Stimulated activated naive CD8-positive, alpha-beta T cell treated with anti-CD3 and anti-CD28 coated beads, Interleukin-15, amount 100 ng/mL, for 72 hours (primary cell): ENCODE data around the gene TARM1.
"Not testable (repeated sequence)": the region's sequence is repeated elsewhere in the genome, so short reads cannot be mapped to it uniquely, and the experiment has no call there.

Experiments
- ATAC-seq: fragments of 150-1000 bp; cut with Tn5 transposase; 2 replicates; pipeline ENCODE4 v1.10.0; 2021; ENCODE audit warnings: mild to moderate bottlenecking, moderate library complexity
- DNase-seq, 2 donors: peaks; one replicate each; pipeline ENCODE4 v3.0.0; 2021 to 2022
- H3K27ac Mint-ChIP-seq, 2 donors: one replicate each; pipeline ENCODE4 v1.8.0; 2022; ENCODE audit warnings: mild to moderate bottlenecking in 2 of 2, mixed read lengths in 2 of 2, moderate library complexity in 2 of 2
- H3K27me3 Mint-ChIP-seq: one replicate; pipeline ENCODE4 v1.8.0; 2022; ENCODE audit warnings: mixed read lengths
- H3K4me1 Mint-ChIP-seq: one replicate; pipeline ENCODE4 v1.8.0; 2022; ENCODE audit warnings: mild to moderate bottlenecking, mixed read lengths
- H3K4me3 Mint-ChIP-seq, 2 donors: one replicate each; pipeline ENCODE4 v1.8.0; 2022; ENCODE audit warnings: mild to moderate bottlenecking in 2 of 2, mixed read lengths in 2 of 2, moderate library complexity in 1 of 2
- H3K9me3 Mint-ChIP-seq, 2 donors: one replicate each; pipeline ENCODE4 v1.8.0; 2022; ENCODE audit warnings: mixed read lengths in 2 of 2

TARM1 gene

DNA sequence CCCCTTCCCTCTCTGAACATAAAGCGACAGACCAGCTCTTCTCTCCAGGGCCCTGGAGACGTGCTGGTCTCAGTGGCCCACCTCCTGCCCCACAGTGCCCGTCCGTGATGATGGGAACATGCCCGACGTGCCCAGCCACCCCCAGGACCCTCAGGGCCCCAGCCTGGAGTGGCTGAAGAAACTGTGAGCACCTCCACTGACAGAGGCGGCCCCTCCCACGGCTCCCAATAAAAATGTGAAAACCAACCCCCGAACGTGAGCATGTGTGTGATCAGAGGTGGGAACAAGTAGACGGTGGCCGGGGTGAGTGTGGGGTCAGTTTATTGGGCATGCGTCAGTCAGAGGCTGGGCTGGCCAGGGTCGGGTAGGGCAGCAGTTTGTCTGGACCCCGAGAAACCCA, 25.6 kb upstream of the TARM1 start:
- Mint-ChIP-seq H3K4me3 (no peak overlapping the region), H3K4me1 (peaks cover 43% of the 10 kb centered on the region), H3K9me3 (no peaks in the 10 kb centered on the region), H3K27ac (no peak overlapping the region), H3K27me3 (no peaks in the 10 kb centered on the region)
- DNase-seq (no peak), ATAC-seq (no peak)

DNA sequence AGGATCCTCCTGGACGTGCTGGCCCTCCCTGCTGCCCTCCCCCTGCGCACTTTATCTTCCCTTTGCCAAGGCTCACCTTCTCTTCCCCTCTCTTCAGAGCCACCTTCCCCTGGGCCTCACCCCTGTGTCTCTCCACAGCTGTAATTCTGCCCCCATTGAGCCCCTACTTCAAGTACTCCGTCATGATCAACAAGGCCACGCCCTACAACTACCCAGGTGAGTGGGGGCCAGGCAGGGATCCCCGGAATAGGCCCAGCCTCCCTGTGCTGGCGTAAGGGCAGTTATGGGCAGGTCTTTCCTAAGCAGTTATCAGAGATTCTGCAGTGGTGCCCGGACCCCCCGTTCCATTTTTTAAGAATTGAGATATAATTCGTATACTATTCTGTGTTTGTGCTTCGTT, 24.6 kb upstream of the TARM1 start:
- H3K9me3 Mint-ChIP-seq = no peaks in the 10 kb centered on the region
- DNase-seq (no peak), ATAC-seq (no peak)
- H3K27ac Mint-ChIP-seq = peak overlapping the region in 1 of 2 donors; percentile 45
- no peaks in the 10 kb centered on the region for H3K27me3 Mint-ChIP-seq
- peaks cover 43% of the 10 kb centered on the region for H3K4me1 Mint-ChIP-seq
- peak overlapping the region in 1 of 2 donors; percentile 25 for H3K4me3 Mint-ChIP-seq

DNA sequence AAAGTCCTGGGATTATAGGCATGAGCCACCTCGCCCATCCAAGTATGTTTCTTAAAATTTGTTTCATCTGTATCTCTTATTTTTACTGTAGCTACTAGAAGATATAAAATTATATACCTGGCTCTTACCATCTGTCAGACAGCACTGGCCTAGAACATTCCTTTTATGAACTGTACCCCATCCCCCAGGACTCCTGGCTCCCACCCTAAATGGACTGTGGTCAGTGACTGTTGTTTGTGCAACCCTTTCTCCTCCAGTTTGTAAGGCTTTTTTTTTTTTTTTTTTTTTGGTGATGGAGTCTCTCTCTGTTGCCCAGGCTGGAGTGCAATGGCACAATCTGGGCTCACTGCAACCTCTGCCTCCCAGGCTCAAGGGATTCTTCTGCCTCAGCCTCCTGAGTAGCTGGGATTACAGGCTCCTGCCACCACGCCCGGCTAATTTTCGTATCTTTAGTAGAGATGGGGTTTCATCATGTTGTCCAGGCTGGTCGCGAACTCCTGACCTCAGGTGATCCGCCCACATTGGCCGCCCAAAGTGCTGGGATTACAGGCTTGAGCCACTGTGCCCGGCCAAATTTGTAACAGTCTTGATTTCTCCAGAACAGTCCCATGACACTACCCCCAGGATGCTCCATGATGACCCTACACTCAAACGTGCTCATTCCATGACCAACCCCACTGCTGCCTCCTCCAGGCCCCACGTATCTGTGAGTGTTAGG, 24.0 kb upstream of the TARM1 start:
- H3K4me3 Mint-ChIP-seq = peak overlapping the region in 1 of 2 donors; percentile 25
- no peak for ATAC-seq
- H3K27me3 Mint-ChIP-seq = no peaks in the 10 kb centered on the region
- no peaks in the 10 kb centered on the region for H3K9me3 Mint-ChIP-seq
- peaks cover 41% of the 10 kb centered on the region for H3K4me1 Mint-ChIP-seq
- peak overlapping the region in 1 of 2 donors; percentile 77 for H3K27ac Mint-ChIP-seq
- no peak for DNase-seq

DNA sequence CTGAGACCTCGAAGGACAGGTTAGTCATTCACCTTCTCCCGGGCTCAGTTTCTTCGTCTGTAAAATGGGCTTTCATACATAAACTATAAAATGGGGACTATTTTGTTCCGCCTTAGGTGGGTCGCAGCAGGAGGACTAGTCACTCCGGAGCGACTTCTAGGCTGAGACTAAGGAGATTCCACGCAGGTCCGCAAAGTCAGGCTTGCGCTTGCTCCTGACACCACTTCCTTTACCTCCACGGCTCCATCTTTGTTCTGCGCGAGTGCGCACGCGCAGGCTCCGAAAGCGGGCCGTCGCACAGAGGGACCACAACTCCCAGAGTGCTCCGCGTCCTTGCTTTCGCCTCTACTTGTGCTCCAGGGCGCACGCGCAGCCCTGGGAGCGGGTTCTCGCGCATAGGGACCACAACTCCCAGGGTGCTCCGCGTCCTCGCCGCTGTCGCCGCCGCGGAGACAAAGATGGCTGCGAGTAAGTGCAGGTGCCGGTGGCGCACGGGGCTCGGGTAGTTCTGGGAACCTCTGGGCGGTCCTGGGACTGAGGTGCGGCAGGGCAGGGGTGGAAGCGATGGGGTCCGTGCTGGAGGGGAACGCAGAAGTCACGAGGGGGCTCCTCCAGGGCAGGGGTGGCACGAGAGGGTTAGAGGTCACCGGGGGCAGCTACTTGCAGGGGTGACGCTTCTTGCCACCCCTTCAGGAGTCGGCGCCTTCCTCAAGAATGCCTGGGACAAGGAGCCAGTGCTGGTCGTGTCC, 21.4 kb upstream of the TARM1 start, which contains the start of gene NDUFA3:
Gene NDUFA3 (plus strand): TSS at position 435 of the 749 bp plus-strand sequence. CDS start 24 bp downstream, at position 459.
- peak within 1 kb of the TSS; percentile 93 to 98 for H3K27ac Mint-ChIP-seq
- peak; percentile 97 to 98 for DNase-seq
- H3K4me1 Mint-ChIP-seq = peaks cover 38% of the 10 kb centered on the region
- H3K4me3 Mint-ChIP-seq = peak within 1 kb of the TSS; percentile 97 to 100
- ATAC-seq = peak; percentile 99
- no peaks in the 10 kb centered on the region for H3K9me3 Mint-ChIP-seq
- no peaks in the 10 kb centered on the region for H3K27me3 Mint-ChIP-seq

DNA sequence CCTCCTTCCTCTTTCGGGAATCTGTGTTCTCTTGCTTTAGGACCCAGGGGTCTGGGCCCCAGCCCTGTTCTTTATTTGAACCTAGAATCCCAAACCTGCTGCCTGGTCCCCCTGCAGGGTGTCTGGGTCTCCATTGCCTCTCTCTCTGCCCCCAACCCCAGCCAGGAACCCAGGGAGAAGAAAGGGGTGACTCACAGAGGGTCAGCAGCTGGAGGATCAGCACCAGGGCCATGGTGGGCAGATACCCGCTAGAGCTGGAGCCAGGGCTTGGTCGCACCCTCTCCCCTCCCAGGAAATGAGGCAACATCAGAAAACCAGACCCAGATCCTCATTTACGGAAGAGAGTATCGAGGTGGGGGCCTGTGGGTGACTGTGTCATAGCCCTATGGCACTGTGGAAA, 19.4 kb upstream of the TARM1 start, which contains the start of gene OSCAR:
Gene OSCAR (minus strand): TSS at position 243 of the 400 bp plus-strand sequence. CDS start 11 bp downstream, at position 232.
- Mint-ChIP-seq H3K4me3 (peak within 1 kb of the TSS; percentile 61 to 62), H3K27me3 (peaks cover 15% of the 10 kb centered on the region), H3K4me1 (peaks cover 42% of the 10 kb centered on the region), H3K27ac (peak within 1 kb of the TSS in 1 of 2 donors; percentile 76), H3K9me3 (no peaks in the 10 kb centered on the region)
- DNase-seq = no peak
- no peak for ATAC-seq

DNA sequence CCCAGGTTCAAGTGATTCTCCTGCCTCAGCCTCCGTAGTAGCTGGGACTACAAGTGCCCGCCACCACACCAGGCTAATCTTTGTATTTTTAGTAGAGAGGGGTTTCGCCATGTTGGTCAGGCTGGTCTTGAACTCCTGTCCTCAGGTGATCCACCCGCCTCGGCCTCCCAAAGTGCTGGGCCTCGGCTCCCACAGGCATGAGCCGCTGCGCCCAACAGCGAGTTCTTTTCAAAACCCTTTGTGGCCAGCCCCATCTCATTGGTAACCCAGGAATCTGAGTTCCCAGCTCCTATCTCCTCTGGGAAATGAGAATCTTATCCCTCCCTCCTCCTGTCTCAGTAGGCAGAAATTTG, 18.7 kb upstream of the TARM1 start:
- H3K4me3 Mint-ChIP-seq, ATAC-seq, H3K27ac Mint-ChIP-seq, H3K9me3 Mint-ChIP-seq, DNase-seq: not testable (repeated sequence)
- Mint-ChIP-seq H3K27me3 (peaks cover 22% of the 10 kb centered on the region), H3K4me1 (peaks cover 43% of the 10 kb centered on the region)

DNA sequence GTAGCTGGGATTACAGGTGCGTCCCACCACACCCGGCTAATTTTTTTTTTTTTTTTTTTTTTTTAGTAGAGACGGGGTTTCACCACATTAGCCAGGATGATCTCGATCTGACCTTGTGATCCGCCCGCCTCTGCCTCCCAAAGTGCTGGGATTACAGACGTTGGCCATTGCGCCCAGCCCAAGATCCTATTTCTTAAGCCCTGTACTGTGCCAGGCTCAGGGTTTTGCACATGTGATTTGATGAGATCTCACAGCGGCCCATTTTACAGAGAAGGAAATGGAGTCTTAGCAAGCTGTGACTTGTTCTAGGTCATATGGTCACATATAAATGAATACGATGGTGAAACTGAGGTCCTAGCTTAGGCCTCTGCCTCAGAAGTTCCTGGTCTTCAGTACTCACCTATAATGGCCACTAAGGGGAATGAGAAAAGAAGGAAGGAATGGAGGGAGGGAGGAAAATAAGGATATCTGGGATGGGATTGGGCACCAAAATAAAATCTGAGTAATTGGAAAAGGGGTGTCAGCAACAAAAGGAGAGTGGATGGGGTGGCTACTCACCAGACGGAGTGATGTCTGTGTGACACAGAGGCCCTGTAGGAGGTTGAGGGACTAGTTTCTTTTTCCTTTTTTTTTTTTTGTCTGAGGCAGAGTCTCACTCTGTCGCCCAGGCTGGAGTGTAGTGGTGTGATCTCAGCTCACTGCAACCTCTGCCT, 18.2 kb upstream of the TARM1 start:
- Mint-ChIP-seq H3K4me3 (no peak overlapping the region), H3K27me3 (peaks cover 27% of the 10 kb centered on the region), H3K4me1 (peaks cover 43% of the 10 kb centered on the region), H3K9me3 (no peaks in the 10 kb centered on the region), H3K27ac (no peak overlapping the region)
- no peak for DNase-seq
- no peak for ATAC-seq

DNA sequence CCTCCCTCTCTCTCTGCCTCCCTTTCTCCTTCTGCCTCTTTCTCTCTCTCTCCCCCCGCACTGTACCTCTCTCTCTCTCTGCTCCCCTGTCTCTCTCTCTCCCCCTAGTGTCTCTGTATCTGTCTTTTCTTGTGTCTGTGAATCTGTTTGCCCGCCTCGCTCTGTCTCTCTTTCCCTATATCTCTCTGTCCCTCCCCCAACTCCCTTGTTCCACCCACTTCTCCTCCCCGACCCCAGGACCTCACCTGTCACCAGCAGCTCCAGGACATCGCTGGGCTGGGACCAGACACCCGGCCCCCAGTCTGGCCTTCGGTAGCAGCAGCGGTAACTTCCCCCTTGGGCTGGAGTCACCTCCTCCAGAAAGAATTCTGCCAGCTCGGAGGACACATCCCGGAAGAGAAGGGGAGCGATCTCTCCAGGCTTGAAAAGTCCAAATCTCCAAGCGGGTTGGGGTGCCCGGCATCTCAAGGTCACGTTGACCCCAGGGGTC, 15.5 kb upstream of the TARM1 start:
- H3K4me3 Mint-ChIP-seq = peak overlapping the region; percentile 69 to 79

DNA sequence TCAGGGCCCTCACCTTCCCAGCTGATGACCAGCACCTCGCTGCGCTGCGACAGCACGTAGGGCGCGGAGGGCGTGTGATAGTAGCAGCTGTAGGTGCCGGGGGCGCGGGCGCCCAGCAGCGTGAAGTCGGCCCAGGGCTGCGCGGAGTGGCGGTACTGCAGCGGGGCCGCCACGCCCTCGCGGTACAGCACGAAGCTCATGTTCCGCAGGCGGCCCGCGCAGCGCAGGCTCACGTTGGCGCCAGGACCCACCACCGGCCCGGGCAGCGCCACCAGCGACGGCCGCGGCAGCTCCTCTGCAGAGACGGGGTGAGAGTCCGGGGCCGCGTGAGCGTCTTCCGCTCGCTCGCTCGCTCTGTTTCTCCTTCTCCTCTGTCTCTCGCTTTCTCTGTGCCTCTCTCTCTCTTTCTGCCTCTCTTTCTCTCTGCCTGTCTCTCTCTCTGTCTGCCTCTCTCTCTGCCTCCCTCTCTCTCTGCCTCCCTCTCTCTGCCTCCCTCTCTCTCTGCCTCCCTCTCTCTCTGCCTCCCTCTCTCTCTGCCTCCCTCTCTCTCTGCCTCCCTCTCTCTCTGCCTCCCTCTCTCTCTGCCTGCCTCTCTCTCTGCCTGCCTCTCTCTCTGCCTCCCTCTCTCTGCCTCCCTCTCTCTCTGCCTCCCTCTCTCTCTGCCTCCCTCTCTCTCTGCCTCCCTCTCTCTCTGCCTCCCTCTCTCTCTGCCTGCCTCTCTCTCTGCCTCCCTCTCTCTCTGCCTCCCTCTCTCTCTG, 14.9 kb upstream of the TARM1 start:
- H3K4me3 Mint-ChIP-seq = peak overlapping the region; percentile 75 to 79
- ATAC-seq (peak; percentile 86), DNase-seq (peak; percentile 45 to 50)
- peak overlapping the region in 1 of 2 donors; percentile 89 for H3K27ac Mint-ChIP-seq
- H3K27me3 Mint-ChIP-seq = peaks cover 45% of the 10 kb centered on the region
- not testable (repeated sequence) for H3K9me3 Mint-ChIP-seq
- H3K4me1 Mint-ChIP-seq = peaks cover 20% of the 10 kb centered on the region

More for the DNA sequence above, 15.5 kb upstream of the TARM1 start:
- Mint-ChIP-seq H3K9me3 (no peaks in the 10 kb centered on the region), H3K27ac (peak overlapping the region in 1 of 2 donors; percentile 89), H3K4me1 (peaks cover 20% of the 10 kb centered on the region), H3K27me3 (peaks cover 45% of the 10 kb centered on the region)
- DNase-seq = no peak
- ATAC-seq = peak; percentile 37

DNA sequence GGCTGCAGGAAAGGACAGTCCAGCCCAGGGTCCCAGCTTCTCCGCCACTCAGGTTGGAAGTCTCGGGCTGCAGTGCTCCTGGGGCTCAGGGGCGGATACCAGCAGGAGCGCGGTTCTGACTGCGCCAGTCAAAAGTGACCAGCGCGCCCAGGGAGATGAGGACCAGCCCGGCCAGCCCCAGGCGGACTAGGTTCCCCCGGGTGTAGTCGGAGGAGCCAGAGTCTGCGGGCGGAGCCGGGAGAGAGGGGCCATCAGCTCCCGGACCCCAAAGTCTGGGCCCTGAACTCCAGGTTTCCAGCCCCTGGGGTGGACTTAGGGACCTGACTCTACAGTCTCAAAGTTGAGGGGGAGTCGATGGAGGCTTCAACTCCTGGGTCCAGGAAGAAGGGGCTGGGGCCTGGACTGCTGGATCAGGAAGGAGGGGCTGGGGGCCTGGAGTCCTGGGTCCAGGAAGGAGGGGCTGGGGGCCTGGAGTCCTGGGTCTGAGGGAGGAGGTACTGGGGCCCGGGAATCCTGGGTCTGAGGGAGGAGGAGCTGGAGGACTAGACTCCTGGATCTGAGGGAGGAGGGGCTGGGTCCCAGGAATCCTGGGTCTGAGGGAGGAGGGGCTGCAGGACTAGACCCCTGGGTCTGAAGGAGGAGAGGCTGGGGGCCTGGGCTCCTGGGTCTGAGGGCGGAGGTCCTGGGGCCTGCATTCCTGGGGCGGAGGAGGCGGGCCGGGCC, 14.1 kb upstream of the TARM1 start:
- peaks cover 45% of the 10 kb centered on the region for H3K27me3 Mint-ChIP-seq
- H3K4me3 Mint-ChIP-seq = peak overlapping the region; percentile 75 to 79
- DNase-seq (no peak), ATAC-seq (no peak)
- H3K4me1 Mint-ChIP-seq = peaks cover 20% of the 10 kb centered on the region
- no peak overlapping the region for H3K27ac Mint-ChIP-seq
- H3K9me3 Mint-ChIP-seq = no peaks in the 10 kb centered on the region

DNA sequence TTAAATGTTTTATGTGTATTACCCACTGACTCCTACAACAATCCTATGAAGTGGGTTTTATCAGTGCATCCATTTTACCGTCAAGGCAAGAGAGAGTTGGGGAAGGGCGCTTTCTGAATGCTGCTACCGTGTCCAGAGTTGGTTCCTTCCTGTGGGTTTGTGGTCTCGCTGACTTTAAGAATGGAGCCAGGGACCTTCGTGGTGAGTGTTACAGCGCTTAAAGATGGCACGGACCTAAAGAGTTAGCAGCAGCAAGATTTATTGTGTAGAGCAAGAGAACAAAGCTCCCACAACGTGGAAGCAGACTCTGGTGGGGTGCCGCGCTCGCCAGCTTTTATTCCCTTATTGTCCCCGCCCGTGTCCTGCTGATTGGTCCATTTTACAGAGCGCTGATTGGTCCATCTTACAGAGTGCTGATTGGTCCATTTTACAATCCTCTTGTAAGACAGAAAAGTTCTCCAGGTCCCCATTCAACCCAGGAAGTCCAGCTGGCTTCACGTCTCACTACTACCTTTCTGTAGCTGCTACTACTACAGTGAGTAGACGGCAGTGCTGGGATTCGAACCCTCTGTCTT, 13.3 kb upstream of the TARM1 start:
- no peak for ATAC-seq

DNA sequence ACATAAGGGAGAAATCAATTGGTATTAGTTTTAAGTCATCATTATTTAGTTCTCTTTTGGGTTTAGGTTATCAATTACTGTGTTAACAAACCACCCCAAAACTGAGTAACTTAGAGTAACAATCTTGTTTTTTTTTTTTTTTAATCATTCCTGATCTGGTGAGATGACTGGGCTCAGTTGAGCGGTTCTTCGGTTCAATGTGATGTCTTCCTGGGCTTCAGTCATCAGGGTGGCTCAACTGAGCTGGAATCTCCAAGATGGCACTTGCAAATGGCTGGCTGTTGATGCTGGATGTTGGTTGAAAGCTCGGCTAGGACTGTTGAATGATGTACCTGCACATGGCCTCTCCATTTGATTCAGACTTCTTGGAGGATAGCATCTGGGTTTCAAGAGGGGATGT, 3.2 kb upstream of the TARM1 start:
- Mint-ChIP-seq H3K4me1 (no peaks in the 10 kb centered on the region), H3K9me3 (peaks cover 6 to 7% of the 10 kb centered on the region in 2 donors), H3K27me3 (peaks cover 9% of the 10 kb centered on the region), H3K27ac (no peak overlapping the region), H3K4me3 (no peak overlapping the region)
- no peak for ATAC-seq
- DNase-seq = no peak

More for the DNA sequence above, 13.3 kb upstream of the TARM1 start:
- no peak for DNase-seq
- Mint-ChIP-seq H3K4me3 (peak overlapping the region in 1 of 2 donors; percentile 75), H3K9me3 (no peaks in the 10 kb centered on the region), H3K27ac (no peak overlapping the region), H3K4me1 (peaks cover 20% of the 10 kb centered on the region), H3K27me3 (peaks cover 45% of the 10 kb centered on the region)

DNA sequence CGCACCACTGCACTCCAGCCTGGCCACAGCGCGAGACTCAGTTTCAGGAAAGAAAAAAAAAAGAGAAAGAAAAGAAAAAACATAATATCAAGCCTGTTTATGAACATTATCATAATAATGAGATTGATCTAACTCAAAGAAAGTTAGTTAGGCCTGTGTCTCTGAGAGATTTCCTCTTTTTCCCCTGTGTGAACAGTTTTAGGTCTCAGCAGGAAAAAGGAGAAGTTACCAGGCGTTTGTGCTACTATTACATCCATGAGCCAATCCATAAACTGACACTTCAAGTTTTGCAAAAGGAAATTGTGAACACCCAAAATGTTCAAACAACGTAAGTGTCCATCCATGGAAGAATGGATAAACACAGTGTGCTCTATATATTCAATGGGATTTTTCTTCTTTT, 3.8 kb downstream of the TARM1 start:
- no peak overlapping the region for H3K4me3 Mint-ChIP-seq
- no peak overlapping the region for H3K27ac Mint-ChIP-seq
- no peaks in the 10 kb centered on the region for H3K9me3 Mint-ChIP-seq
- DNase-seq (no peak), ATAC-seq (no peak)
- peaks cover 8% of the 10 kb centered on the region for H3K27me3 Mint-ChIP-seq
- H3K4me1 Mint-ChIP-seq = no peaks in the 10 kb centered on the region

DNA sequence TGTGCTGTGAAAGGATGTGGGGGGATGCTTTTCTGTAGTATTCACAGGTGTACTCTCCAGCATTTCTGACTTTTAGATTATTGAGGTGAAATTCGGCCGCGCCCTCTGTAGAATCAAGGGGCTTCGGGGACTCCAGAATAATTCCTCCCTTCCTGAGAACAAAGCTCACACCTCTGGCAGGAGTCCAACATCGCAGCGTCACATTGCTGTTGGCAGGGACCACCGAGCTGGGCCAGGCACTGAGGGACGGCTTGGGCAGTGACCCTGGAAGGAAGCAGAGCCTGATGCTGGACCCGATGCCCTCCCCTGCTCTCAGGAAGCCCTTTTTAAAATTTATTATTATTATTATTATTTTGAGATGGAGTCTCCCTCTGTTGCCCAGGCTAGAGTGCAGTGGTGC, 6.3 kb downstream of the TARM1 start:
- Mint-ChIP-seq H3K27me3 (peaks cover 8% of the 10 kb centered on the region), H3K27ac (no peak overlapping the region), H3K4me1 (no peaks in the 10 kb centered on the region), H3K9me3 (no peaks in the 10 kb centered on the region), H3K4me3 (no peak overlapping the region)
- DNase-seq (no peak), ATAC-seq (no peak)
